Measurements from ENCODE around the gene KBTBD12. TPM values are rescaled to one million over a fixed set of nuclear protein-coding genes. Genes with fewer than 3 reads are reported as not detected.
A peak's percentile ranks its signal among the peaks of the same experiment; 100 is the strongest.

KBTBD12 gene
- total and polyA plus RNA-seq, 2 of the 13 experiments (the other 11 are each of a cell fraction or from before 2014, with no cell fraction given): not detected

- TF ChIP-seq GRHL1 (CRISPR knock-in tag; conservative IDR thresholded peaks at IDR 0.05) (no peak), NFKB2 (CRISPR knock-in tag; IDR thresholded peaks at IDR 0.05; ENCODE audit: borderline replicate concordance) (peak; percentile 65; the same call in 1 of the 2 replicates), ZSCAN9 (CRISPR knock-in tag; IDR thresholded peaks at IDR 0.05; ENCODE audit: borderline replicate concordance) (peak; percentile 83; the same call in 1 of the 2 replicates), ZNF430 (CRISPR knock-in tag; IDR thresholded peaks at IDR 0.05) (peak; percentile 65; the same call in 1 of the 2 replicates), SP4 (CRISPR knock-in tag; IDR thresholded peaks at IDR 0.05) (0 out of 2 replicates have a peak, but pooled peaks have one; percentile 23), PCBP1 (IDR thresholded peaks at IDR 0.05; ENCODE audit: borderline replicate concordance, low read depth, low read length) (no peak), MAFF (IDR thresholded peaks at IDR 0.05; ENCODE audit: low read depth, low read length) (peak; percentile 29; the same call in 1 of the 2 replicates), ZNF580 (CRISPR knock-in tag; IDR thresholded peaks at IDR 0.05; ENCODE audit: borderline replicate concordance, low read depth) (peak; percentile 79; the same call in 1 of the 2 replicates), BCL3 (CRISPR knock-in tag; IDR thresholded peaks at IDR 0.05) (no peak), RORA (CRISPR knock-in tag; IDR thresholded peaks at IDR 0.05) (no peak), NFYC (CRISPR knock-in tag; IDR thresholded peaks at IDR 0.05) (0 out of 2 replicates have a peak, but pooled peaks have one; percentile 39), FOXK1 (CRISPR knock-in tag; IDR thresholded peaks at IDR 0.05; ENCODE audit: borderline replicate concordance, low read depth) (peak; percentile 81; the same call in 1 of the 2 replicates), SNAPC2 (CRISPR knock-in tag; IDR thresholded peaks at IDR 0.05) (peak; percentile 70; the same call in 1 of the 2 replicates), ATF7 (IDR thresholded peaks at IDR 0.05) (no peak), ATF7 (CRISPR knock-in tag; IDR thresholded peaks at IDR 0.05) (peak; percentile 67), ZBTB25 (CRISPR knock-in tag; IDR thresholded peaks at IDR 0.05) (peak; percentile 64; the same call in 1 of the 2 replicates), PITX1 (CRISPR knock-in tag; IDR thresholded peaks at IDR 0.05) (peak; percentile 66; the same call in 1 of the 2 replicates), TAF1 (CRISPR knock-in tag; IDR thresholded peaks at IDR 0.05) (peak; percentile 32; the same call in 1 of the 2 replicates), PHF21A (CRISPR knock-in tag; IDR thresholded peaks at IDR 0.05) (peak; percentile 55; the same call in 1 of the 2 replicates), GABPB1 (CRISPR knock-in tag; IDR thresholded peaks at IDR 0.05) (peak; percentile 42; the same call in 1 of the 2 replicates), NR2C2 (CRISPR knock-in tag; IDR thresholded peaks at IDR 0.05; ENCODE audit: borderline replicate concordance) (peak; percentile 45; the same call in 1 of the 2 replicates), USF2 (IDR thresholded peaks at IDR 0.05; ENCODE audit: low read depth, low read length) (peak; percentile 68), USF2 (CRISPR knock-in tag; IDR thresholded peaks at IDR 0.05; ENCODE audit: borderline replicate concordance) (peak; percentile 59; the same call in 1 of the 2 replicates), KDM1A (CRISPR knock-in tag; IDR thresholded peaks at IDR 0.05) (0 out of 2 replicates have a peak, but pooled peaks have one; percentile 14), ZNF253 (CRISPR knock-in tag; IDR thresholded peaks at IDR 0.05; ENCODE audit: borderline replicate concordance) (peak; percentile 60; the same call in 1 of the 2 replicates)
Measured at GRCh38 chr3:127997961-127998360, 82.9 kb downstream of the KBTBD12 start (continued).

Measured in HepG2 (cell line).